Measurements from ENCODE around the gene PRLR.

PRLR gene

GRCh38 chr5:35052838-35053237, 177.4 kb downstream of the PRLR start:
- no peak overlapping the region for H3K4me3 ChIP-seq (ENCODE audit: low read depth, low read length)
- DNase-seq (ENCODE audit: low read depth), result no peak
- no peak for TF ChIP-seq POLR2A (IDR thresholded peaks at IDR 0.05; ENCODE audit: extremely low read depth, insufficient read length)
- no peak for TF ChIP-seq MYC (IDR thresholded peaks at IDR 0.05; ENCODE audit: low read depth, low read length)
- TF ChIP-seq MAX (IDR thresholded peaks at IDR 0.05; ENCODE audit: low read depth, low read length), result no peak
- no peak for TF ChIP-seq CTCF (IDR thresholded peaks at IDR 0.05; ENCODE audit: low read depth, low read length)

- DNase-seq (ENCODE audit: low read depth), result no peak
- H3K4me3 ChIP-seq (ENCODE audit: low read depth, low read length), result no peak overlapping the region
- TF ChIP-seq MAX (IDR thresholded peaks at IDR 0.05; ENCODE audit: low read depth, low read length) (no peak), CTCF (IDR thresholded peaks at IDR 0.05; ENCODE audit: low read depth, low read length) (no peak), MYC (IDR thresholded peaks at IDR 0.05; ENCODE audit: low read depth, low read length) (no peak), POLR2A (IDR thresholded peaks at IDR 0.05; ENCODE audit: extremely low read depth, insufficient read length) (no peak)
Observed at GRCh38 chr5:35050541-35051126, 179.7 kb downstream of the PRLR start.

GRCh38 chr5:35048910-35049309, 181.4 kb downstream of the PRLR start:
- no peak for DNase-seq (ENCODE audit: low read depth)
- TF ChIP-seq MYC (IDR thresholded peaks at IDR 0.05; ENCODE audit: low read depth, low read length) (no peak), CTCF (IDR thresholded peaks at IDR 0.05; ENCODE audit: low read depth, low read length) (no peak), POLR2A (IDR thresholded peaks at IDR 0.05; ENCODE audit: extremely low read depth, insufficient read length) (no peak), MAX (IDR thresholded peaks at IDR 0.05; ENCODE audit: low read depth, low read length) (no peak)
- H3K4me3 ChIP-seq (ENCODE audit: low read depth, low read length), result no peak overlapping the region

GRCh38 chr5:35047785-35048404, 182.4 kb downstream of the PRLR start, which contains the start of gene AGXT2:
AGXT2 (minus strand) TSS chr5:35047949; CDS start chr5:35047892, 57 bp downstream.
- DNase-seq (ENCODE audit: low read depth), result no peak
- TF ChIP-seq POLR2A (IDR thresholded peaks at IDR 0.05; ENCODE audit: extremely low read depth, insufficient read length) (no peak), CTCF (IDR thresholded peaks at IDR 0.05; ENCODE audit: low read depth, low read length) (no peak), MYC (IDR thresholded peaks at IDR 0.05; ENCODE audit: low read depth, low read length) (no peak), MAX (IDR thresholded peaks at IDR 0.05; ENCODE audit: low read depth, low read length) (no peak)

GRCh38 chr5:35046774-35047173, 183.5 kb downstream of the PRLR start:
- DNase-seq (ENCODE audit: low read depth), result no peak
- TF ChIP-seq CTCF (IDR thresholded peaks at IDR 0.05; ENCODE audit: low read depth, low read length) (no peak), MYC (IDR thresholded peaks at IDR 0.05; ENCODE audit: low read depth, low read length) (no peak), MAX (IDR thresholded peaks at IDR 0.05; ENCODE audit: low read depth, low read length) (no peak), POLR2A (IDR thresholded peaks at IDR 0.05; ENCODE audit: extremely low read depth, insufficient read length) (no peak)
- H3K4me3 ChIP-seq (ENCODE audit: low read depth, low read length), result no peak overlapping the region

More at GRCh38 chr5:35047785-35048404, 182.4 kb downstream of the PRLR start, which contains the start of gene AGXT2:
- no peak within 1 kb of the TSS for H3K4me3 ChIP-seq (ENCODE audit: low read depth, low read length)

Measured in NB4 (cell line).